Measurements from ENCODE around the gene COQ8B.

COQ8B gene

GRCh38 chr19:40686882-40687524 is 29.7 kb downstream of the COQ8B start:
- no peak for DNase-seq
- no peak overlapping the region for H3K4me3 ChIP-seq (ENCODE audit: insufficient read depth, low read depth, low read length, poor library complexity, severe bottlenecking)
- no peaks in the 10 kb centered on the region for H3K36me3 ChIP-seq (ENCODE audit: control insufficient read depth, insufficient read depth, low read length)
- no peak overlapping the region for H3K27ac ChIP-seq (ENCODE audit: insufficient read depth, low read length, poor library complexity, severe bottlenecking)
- H3K27me3 ChIP-seq (replicated peaks; ENCODE audit: control insufficient read depth, insufficient read depth, low read length, poor library complexity, severe bottlenecking), result no peaks in the 10 kb centered on the region
- peaks cover 14% of the 10 kb centered on the region for H3K4me1 ChIP-seq (ENCODE audit: control insufficient read depth, insufficient read depth, low read length, poor library complexity, severe bottlenecking)
- no peaks in the 10 kb centered on the region for H3K9me3 ChIP-seq (ENCODE audit: control insufficient read depth, low read length)

GRCh38 chr19:40685563-40685962 is 31.1 kb downstream of the COQ8B start:
- no peak for DNase-seq
- Histone ChIP-seq H3K4me3 (ENCODE audit: insufficient read depth, low read depth, low read length, poor library complexity, severe bottlenecking) (no peak overlapping the region), H3K27ac (ENCODE audit: insufficient read depth, low read length, poor library complexity, severe bottlenecking) (no peak overlapping the region), H3K9me3 (ENCODE audit: control insufficient read depth, low read length) (no peaks in the 10 kb centered on the region), H3K4me1 (ENCODE audit: control insufficient read depth, insufficient read depth, low read length, poor library complexity, severe bottlenecking) (peaks cover 8% of the 10 kb centered on the region), H3K36me3 (ENCODE audit: control insufficient read depth, insufficient read depth, low read length) (peaks cover 5% of the 10 kb centered on the region), H3K27me3 (replicated peaks; ENCODE audit: control insufficient read depth, insufficient read depth, low read length, poor library complexity, severe bottlenecking) (no peaks in the 10 kb centered on the region)

- peaks cover 5% of the 10 kb centered on the region for H3K36me3 ChIP-seq (ENCODE audit: control insufficient read depth, insufficient read depth, low read length)
- no peaks in the 10 kb centered on the region for H3K27me3 ChIP-seq (replicated peaks; ENCODE audit: control insufficient read depth, insufficient read depth, low read length, poor library complexity, severe bottlenecking)
- DNase-seq, result no peak
- peaks cover 6% of the 10 kb centered on the region for H3K4me1 ChIP-seq (ENCODE audit: control insufficient read depth, insufficient read depth, low read length, poor library complexity, severe bottlenecking)
- H3K4me3 ChIP-seq (ENCODE audit: insufficient read depth, low read depth, low read length, poor library complexity, severe bottlenecking), result no peak overlapping the region
- no peak overlapping the region for H3K27ac ChIP-seq (ENCODE audit: insufficient read depth, low read length, poor library complexity, severe bottlenecking)
- H3K9me3 ChIP-seq (ENCODE audit: control insufficient read depth, low read length), result no peaks in the 10 kb centered on the region
Measured at GRCh38 chr19:40685016-40685526, 31.6 kb downstream of the COQ8B start.

- H3K27ac ChIP-seq (ENCODE audit: insufficient read depth, low read length, poor library complexity, severe bottlenecking), result no peak overlapping the region
- H3K4me1 ChIP-seq (ENCODE audit: control insufficient read depth, insufficient read depth, low read length, poor library complexity, severe bottlenecking), result no peaks in the 10 kb centered on the region
- peaks cover 9% of the 10 kb centered on the region for H3K36me3 ChIP-seq (ENCODE audit: control insufficient read depth, insufficient read depth, low read length)
- H3K27me3 ChIP-seq (replicated peaks; ENCODE audit: control insufficient read depth, insufficient read depth, low read length, poor library complexity, severe bottlenecking), result no peaks in the 10 kb centered on the region
- H3K4me3 ChIP-seq (ENCODE audit: insufficient read depth, low read depth, low read length, poor library complexity, severe bottlenecking), result no peak overlapping the region
- DNase-seq, result no peak
- no peaks in the 10 kb centered on the region for H3K9me3 ChIP-seq (ENCODE audit: control insufficient read depth, low read length)
Measured at GRCh38 chr19:40684280-40684679, 32.4 kb downstream of the COQ8B start.

- Histone ChIP-seq H3K27me3 (replicated peaks; ENCODE audit: control insufficient read depth, insufficient read depth, low read length, poor library complexity, severe bottlenecking) (no peaks in the 10 kb centered on the region), H3K36me3 (ENCODE audit: control insufficient read depth, insufficient read depth, low read length) (peaks cover 9% of the 10 kb centered on the region), H3K9me3 (ENCODE audit: control insufficient read depth, low read length) (no peaks in the 10 kb centered on the region), H3K27ac (ENCODE audit: insufficient read depth, low read length, poor library complexity, severe bottlenecking) (no peak overlapping the region), H3K4me3 (ENCODE audit: insufficient read depth, low read depth, low read length, poor library complexity, severe bottlenecking) (no peak overlapping the region), H3K4me1 (ENCODE audit: control insufficient read depth, insufficient read depth, low read length, poor library complexity, severe bottlenecking) (no peaks in the 10 kb centered on the region)
- no peak for DNase-seq
Measured at GRCh38 chr19:40683437-40683836, 33.2 kb downstream of the COQ8B start.

GRCh38 chr19:40682431-40682964 is 34.2 kb downstream of the COQ8B start:
- Histone ChIP-seq H3K9me3 (ENCODE audit: control insufficient read depth, low read length) (no peaks in the 10 kb centered on the region), H3K4me3 (ENCODE audit: insufficient read depth, low read depth, low read length, poor library complexity, severe bottlenecking) (no peak overlapping the region), H3K27me3 (replicated peaks; ENCODE audit: control insufficient read depth, insufficient read depth, low read length, poor library complexity, severe bottlenecking) (no peaks in the 10 kb centered on the region), H3K4me1 (ENCODE audit: control insufficient read depth, insufficient read depth, low read length, poor library complexity, severe bottlenecking) (no peaks in the 10 kb centered on the region), H3K27ac (ENCODE audit: insufficient read depth, low read length, poor library complexity, severe bottlenecking) (no peak overlapping the region), H3K36me3 (ENCODE audit: control insufficient read depth, insufficient read depth, low read length) (peaks cover 9% of the 10 kb centered on the region)
- no peak for DNase-seq

GRCh38 chr19:40681039-40681438 is 35.6 kb downstream of the COQ8B start:
- Histone ChIP-seq H3K4me3 (ENCODE audit: insufficient read depth, low read depth, low read length, poor library complexity, severe bottlenecking) (no peak overlapping the region), H3K27ac (ENCODE audit: insufficient read depth, low read length, poor library complexity, severe bottlenecking) (no peak overlapping the region), H3K4me1 (ENCODE audit: control insufficient read depth, insufficient read depth, low read length, poor library complexity, severe bottlenecking) (no peaks in the 10 kb centered on the region), H3K9me3 (ENCODE audit: control insufficient read depth, low read length) (no peaks in the 10 kb centered on the region), H3K27me3 (replicated peaks; ENCODE audit: control insufficient read depth, insufficient read depth, low read length, poor library complexity, severe bottlenecking) (no peaks in the 10 kb centered on the region), H3K36me3 (ENCODE audit: control insufficient read depth, insufficient read depth, low read length) (peaks cover 11% of the 10 kb centered on the region)
- DNase-seq, result no peak

- Histone ChIP-seq H3K9me3 (ENCODE audit: control insufficient read depth, low read length) (no peaks in the 10 kb centered on the region), H3K36me3 (ENCODE audit: control insufficient read depth, insufficient read depth, low read length) (peaks cover 23% of the 10 kb centered on the region), H3K27ac (ENCODE audit: insufficient read depth, low read length, poor library complexity, severe bottlenecking) (no peak overlapping the region), H3K4me3 (ENCODE audit: insufficient read depth, low read depth, low read length, poor library complexity, severe bottlenecking) (no peak overlapping the region), H3K27me3 (replicated peaks; ENCODE audit: control insufficient read depth, insufficient read depth, low read length, poor library complexity, severe bottlenecking) (no peaks in the 10 kb centered on the region), H3K4me1 (ENCODE audit: control insufficient read depth, insufficient read depth, low read length, poor library complexity, severe bottlenecking) (no peaks in the 10 kb centered on the region)
- no peak for DNase-seq
Measured at GRCh38 chr19:40677156-40677555, 39.5 kb downstream of the COQ8B start.

GRCh38 chr19:40674291-40674690 is 42.4 kb downstream of the COQ8B start:
- Histone ChIP-seq H3K4me3 (ENCODE audit: insufficient read depth, low read depth, low read length, poor library complexity, severe bottlenecking) (no peak overlapping the region), H3K27me3 (replicated peaks; ENCODE audit: control insufficient read depth, insufficient read depth, low read length, poor library complexity, severe bottlenecking) (no peaks in the 10 kb centered on the region), H3K9me3 (ENCODE audit: control insufficient read depth, low read length) (no peaks in the 10 kb centered on the region), H3K27ac (ENCODE audit: insufficient read depth, low read length, poor library complexity, severe bottlenecking) (no peak overlapping the region), H3K36me3 (ENCODE audit: control insufficient read depth, insufficient read depth, low read length) (peaks cover 21% of the 10 kb centered on the region), H3K4me1 (ENCODE audit: control insufficient read depth, insufficient read depth, low read length, poor library complexity, severe bottlenecking) (no peaks in the 10 kb centered on the region)
- DNase-seq, result no peak

- Histone ChIP-seq H3K27ac (ENCODE audit: insufficient read depth, low read length, poor library complexity, severe bottlenecking) (no peak overlapping the region), H3K4me1 (ENCODE audit: control insufficient read depth, insufficient read depth, low read length, poor library complexity, severe bottlenecking) (no peaks in the 10 kb centered on the region), H3K27me3 (replicated peaks; ENCODE audit: control insufficient read depth, insufficient read depth, low read length, poor library complexity, severe bottlenecking) (no peaks in the 10 kb centered on the region), H3K4me3 (ENCODE audit: insufficient read depth, low read depth, low read length, poor library complexity, severe bottlenecking) (no peak overlapping the region), H3K36me3 (ENCODE audit: control insufficient read depth, insufficient read depth, low read length) (peaks cover 29% of the 10 kb centered on the region), H3K9me3 (ENCODE audit: control insufficient read depth, low read length) (peaks cover 3% of the 10 kb centered on the region)
- DNase-seq, result no peak
Measured at GRCh38 chr19:40673397-40673796, 43.3 kb downstream of the COQ8B start.
